ENCODE data around the gene SIK2. TPM values are rescaled to one million over a fixed set of nuclear protein-coding genes. Genes with fewer than 3 reads are reported as not detected.

The SIK2 gene
- polyA plus RNA-seq, 1 donor from 2014 or later = 9.0 TPM

- no peak for TF ChIP-seq EP300 (conservative IDR thresholded peaks at IDR 0.05; ENCODE audit: poor library complexity, severe bottlenecking)
- no peak for TF ChIP-seq CTCF (IDR thresholded peaks at IDR 0.05; ENCODE audit: poor library complexity, severe bottlenecking)
- TF ChIP-seq TAF1 (IDR thresholded peaks at IDR 0.05; ENCODE audit: low read depth) = no peak
- no peak for TF ChIP-seq POLR2AphosphoS5 (IDR thresholded peaks at IDR 0.05)
- TF ChIP-seq MXI1 (conservative IDR thresholded peaks at IDR 0.05; ENCODE audit: poor library complexity, severe bottlenecking) = no peak
- TF ChIP-seq REST (IDR thresholded peaks at IDR 0.05; ENCODE audit: borderline replicate concordance) = no peak
- no peak for TF ChIP-seq RAD21 (conservative IDR thresholded peaks at IDR 0.05)
- TF ChIP-seq EZH2 (IDR thresholded peaks at IDR 0.05; ENCODE audit: borderline replicate concordance, insufficient read depth, low read length, poor library complexity, severe bottlenecking) = no peak
- no peak for TF ChIP-seq SMC3 (conservative IDR thresholded peaks at IDR 0.05; ENCODE audit: poor library complexity)
- Histone ChIP-seq H3K36me3 (ENCODE audit: insufficient read depth, low read length) (peaks cover 6% of the 10 kb centered on the region), H3K9me3 (ENCODE audit: low read length) (no peaks in the 10 kb centered on the region), H3K9me2 (ENCODE audit: insufficient read depth, low read length) (no peaks in the 10 kb centered on the region), H2AFZ (ENCODE audit: low read depth, low read length) (no peak overlapping the region), H3K4me3 (ENCODE audit: low read length) (no peak overlapping the region), H3K9ac (ENCODE audit: low read length) (no peak overlapping the region), H3K79me2 (replicated peaks; ENCODE audit: insufficient read depth, low read length) (no peaks in the 10 kb centered on the region), H4K20me1 (ENCODE audit: insufficient read depth) (no peaks in the 10 kb centered on the region), H3K27ac (ENCODE audit: low read length) (no peak overlapping the region), H3F3A (ENCODE audit: insufficient read depth, low read length, poor library complexity, severe bottlenecking) (no peaks in the 10 kb centered on the region), H3K27me3 (ENCODE audit: insufficient read depth, low read depth, low read length) (no peaks in the 10 kb centered on the region), H3K4me2 (ENCODE audit: low read length) (no peak overlapping the region)
These were observed 66.7 kb downstream of the SIK2 start for GRCh38 chr11:111668980-111669379.

- TF ChIP-seq POLR2AphosphoS5 (IDR thresholded peaks at IDR 0.05) = no peak
- no peaks in the 10 kb centered on the region for H3K9me3 ChIP-seq (ENCODE audit: low read length)
- no peaks in the 10 kb centered on the region for H3F3A ChIP-seq (ENCODE audit: insufficient read depth, low read length, poor library complexity, severe bottlenecking)
- no peaks in the 10 kb centered on the region for H3K9me2 ChIP-seq (ENCODE audit: insufficient read depth, low read length)
- H4K20me1 ChIP-seq (ENCODE audit: insufficient read depth) = no peaks in the 10 kb centered on the region
- no peak overlapping the region for H3K4me2 ChIP-seq (ENCODE audit: low read length)
- H3K27ac ChIP-seq (ENCODE audit: low read length) = no peak overlapping the region
- no peak overlapping the region for H3K4me3 ChIP-seq (ENCODE audit: low read length)
- H3K79me2 ChIP-seq (replicated peaks; ENCODE audit: insufficient read depth, low read length) = no peaks in the 10 kb centered on the region
- H3K36me3 ChIP-seq (ENCODE audit: insufficient read depth, low read length) = peaks cover 6% of the 10 kb centered on the region
- H3K9ac ChIP-seq (ENCODE audit: low read length) = no peak overlapping the region
- no peak overlapping the region for H2AFZ ChIP-seq (ENCODE audit: low read depth, low read length)
- no peaks in the 10 kb centered on the region for H3K27me3 ChIP-seq (ENCODE audit: insufficient read depth, low read depth, low read length)
These were observed 69.1 kb downstream of the SIK2 start for GRCh38 chr11:111671383-111671782.

GRCh38 chr11:111672949-111673348 is 70.7 kb downstream of the SIK2 start:
- peaks cover 6% of the 10 kb centered on the region for H3K36me3 ChIP-seq (ENCODE audit: insufficient read depth, low read length)
- H3K4me3 ChIP-seq (ENCODE audit: low read length) = no peak overlapping the region
- no peak overlapping the region for H3K4me2 ChIP-seq (ENCODE audit: low read length)
- no peaks in the 10 kb centered on the region for H3K79me2 ChIP-seq (replicated peaks; ENCODE audit: insufficient read depth, low read length)
- no peaks in the 10 kb centered on the region for H3K9me2 ChIP-seq (ENCODE audit: insufficient read depth, low read length)
- H3K27me3 ChIP-seq (ENCODE audit: insufficient read depth, low read depth, low read length) = no peaks in the 10 kb centered on the region
- TF ChIP-seq POLR2AphosphoS5 (IDR thresholded peaks at IDR 0.05) = no peak
- TF ChIP-seq REST (IDR thresholded peaks at IDR 0.05; ENCODE audit: borderline replicate concordance) = no peak
- TF ChIP-seq EP300 (conservative IDR thresholded peaks at IDR 0.05; ENCODE audit: poor library complexity, severe bottlenecking) = no peak
- TF ChIP-seq RAD21 (conservative IDR thresholded peaks at IDR 0.05) = no peak
- no peak for TF ChIP-seq TAF1 (IDR thresholded peaks at IDR 0.05; ENCODE audit: low read depth)
- TF ChIP-seq CTCF (IDR thresholded peaks at IDR 0.05; ENCODE audit: poor library complexity, severe bottlenecking) = no peak
- TF ChIP-seq EZH2 (IDR thresholded peaks at IDR 0.05; ENCODE audit: borderline replicate concordance, insufficient read depth, low read length, poor library complexity, severe bottlenecking) = no peak
- no peak for TF ChIP-seq MXI1 (conservative IDR thresholded peaks at IDR 0.05; ENCODE audit: poor library complexity, severe bottlenecking)
- no peak for TF ChIP-seq SMC3 (conservative IDR thresholded peaks at IDR 0.05; ENCODE audit: poor library complexity)
- no peak overlapping the region for H2AFZ ChIP-seq (ENCODE audit: low read depth, low read length)
- no peaks in the 10 kb centered on the region for H4K20me1 ChIP-seq (ENCODE audit: insufficient read depth)
- no peaks in the 10 kb centered on the region for H3K9me3 ChIP-seq (ENCODE audit: low read length)
- H3F3A ChIP-seq (ENCODE audit: insufficient read depth, low read length, poor library complexity, severe bottlenecking) = no peaks in the 10 kb centered on the region
- H3K9ac ChIP-seq (ENCODE audit: low read length) = no peak overlapping the region
- no peak overlapping the region for H3K27ac ChIP-seq (ENCODE audit: low read length)

Measured in neural cell (in vitro differentiated cells).